ENCODE measurements around the gene ADCY5.

GRCh38 chr3:123258359-123258758 is 190.5 kb downstream of the ADCY5 start:
- TF ChIP-seq CTCF (IDR thresholded peaks at IDR 0.05) (no peak), TCF7L2 (IDR thresholded peaks at IDR 0.05; ENCODE audit: low read depth, low read length) (no peak)

All from Panc1 (cell line).